Lower leg skin (tissue), 4 donors: ENCODE results near the gene TSPOAP1. TPM values are rescaled to one million over a fixed set of nuclear protein-coding genes. Genes with fewer than 3 reads are reported as not detected.

ENCODE experiments used
- DNase-seq, 2 donors: peaks; one replicate each; pipeline ENCODE4 v3.0.0-alpha.2; 2019; ENCODE audit warnings: low spot score in 2 of 2
- H3K4me3 ChIP-seq: fragments of 200-600 bp; sonication (generic); 2 replicates; pipeline ENCODE4 v1.5.1; 2017; ENCODE audit warnings: mild to moderate bottlenecking, low read depth; ENCODE audit not compliant: poor library complexity, severe bottlenecking
- POLR2A ChIP-seq, 2 donors: fragments of 450-650 bp; IDR thresholded peaks; one replicate each; pipeline ENCODE4 v1.6.1; 2016 to 2017; ENCODE audit warnings: antibody characterized with exemption in 2 of 2, mild to moderate bottlenecking in 1 of 2, moderate library complexity in 1 of 2
- WGBS, 2 donors: methylation state at CpG; one replicate each; pipeline ENCODE4 v1.1.5; 2018; 5-methylcytosine and 5-hydroxymethylcytosine counted together
- intact Hi-C: fragments of 100-400 bp; cut with DNase I; formaldehyde crosslinking; loops from one replicate; pipeline ENCODE4 v1.15.0; 2023; ENCODE audit warnings: low total_unique reads
- total RNA-seq, 4 donors: library from RNA; depleted of rRNA; stranded (reverse); fragments of >200 nt; gene quantifications; one replicate each; pipeline ENCODE4 v1.1.0, GENCODE V29; 2016
- TF ChIP-seq, protein P1 (sequence below), 3 donors: fragments of 450-650 bp; IDR thresholded peaks; one replicate each; pipeline ENCODE4 v1.5.1; 2016; ENCODE audit warnings: antibody characterized with exemption in 3 of 3, mild to moderate bottlenecking in 3 of 3, moderate library complexity in 2 of 3

Gene TSPOAP1
- total RNA-seq, 4 donors from 2014 or later = 8.2 to 18.3 (median 8.8) TPM

DNA sequence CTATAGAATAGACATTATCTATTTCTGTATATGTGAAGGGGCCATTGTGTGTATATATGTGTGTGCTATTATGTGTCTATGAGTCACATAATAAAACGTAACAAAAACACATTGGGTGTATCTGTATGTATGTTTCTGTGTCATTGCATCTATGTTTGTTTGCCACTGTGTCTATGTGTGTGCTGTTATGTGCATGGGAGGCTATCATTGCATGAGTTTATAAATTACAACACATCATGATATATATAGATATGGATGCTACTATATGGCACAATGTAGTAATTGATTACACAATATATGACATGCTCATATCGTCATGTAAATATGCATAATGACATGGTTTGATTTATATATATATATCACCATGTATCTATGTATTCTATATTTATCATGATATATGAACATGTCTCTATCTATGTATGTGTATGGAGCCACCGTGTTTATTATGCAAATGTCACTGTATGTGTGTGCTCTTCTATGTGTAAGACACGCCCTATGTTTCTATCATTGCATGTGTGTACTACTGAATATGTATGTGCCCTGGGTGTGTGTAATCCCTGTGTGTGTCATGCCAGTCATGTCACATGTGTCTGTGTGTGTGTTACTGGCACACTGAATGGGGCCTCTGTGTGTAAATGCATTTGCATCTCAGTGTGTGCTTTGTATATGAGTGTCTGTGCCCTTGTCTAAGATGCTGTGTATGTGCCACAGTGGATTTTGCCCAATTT, 1.4 kb upstream of the TSPOAP1 start:
- intact Hi-C loops = no loop called here
- TF ChIP-seq, protein P1, sequence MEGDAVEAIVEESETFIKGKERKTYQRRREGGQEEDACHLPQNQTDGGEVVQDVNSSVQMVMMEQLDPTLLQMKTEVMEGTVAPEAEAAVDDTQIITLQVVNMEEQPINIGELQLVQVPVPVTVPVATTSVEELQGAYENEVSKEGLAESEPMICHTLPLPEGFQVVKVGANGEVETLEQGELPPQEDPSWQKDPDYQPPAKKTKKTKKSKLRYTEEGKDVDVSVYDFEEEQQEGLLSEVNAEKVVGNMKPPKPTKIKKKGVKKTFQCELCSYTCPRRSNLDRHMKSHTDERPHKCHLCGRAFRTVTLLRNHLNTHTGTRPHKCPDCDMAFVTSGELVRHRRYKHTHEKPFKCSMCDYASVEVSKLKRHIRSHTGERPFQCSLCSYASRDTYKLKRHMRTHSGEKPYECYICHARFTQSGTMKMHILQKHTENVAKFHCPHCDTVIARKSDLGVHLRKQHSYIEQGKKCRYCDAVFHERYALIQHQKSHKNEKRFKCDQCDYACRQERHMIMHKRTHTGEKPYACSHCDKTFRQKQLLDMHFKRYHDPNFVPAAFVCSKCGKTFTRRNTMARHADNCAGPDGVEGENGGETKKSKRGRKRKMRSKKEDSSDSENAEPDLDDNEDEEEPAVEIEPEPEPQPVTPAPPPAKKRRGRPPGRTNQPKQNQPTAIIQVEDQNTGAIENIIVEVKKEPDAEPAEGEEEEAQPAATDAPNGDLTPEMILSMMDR (IDR thresholded peaks at IDR 0.05) = no peak
- no peak for TF ChIP-seq POLR2A (IDR thresholded peaks at IDR 0.05)
- DNase-seq = no peak
- WGBS, 2 donors = 65 to 66% methylated on average over 4 of the region's 4 CpGs
- H3K4me3 ChIP-seq = no peak overlapping the region

DNA sequence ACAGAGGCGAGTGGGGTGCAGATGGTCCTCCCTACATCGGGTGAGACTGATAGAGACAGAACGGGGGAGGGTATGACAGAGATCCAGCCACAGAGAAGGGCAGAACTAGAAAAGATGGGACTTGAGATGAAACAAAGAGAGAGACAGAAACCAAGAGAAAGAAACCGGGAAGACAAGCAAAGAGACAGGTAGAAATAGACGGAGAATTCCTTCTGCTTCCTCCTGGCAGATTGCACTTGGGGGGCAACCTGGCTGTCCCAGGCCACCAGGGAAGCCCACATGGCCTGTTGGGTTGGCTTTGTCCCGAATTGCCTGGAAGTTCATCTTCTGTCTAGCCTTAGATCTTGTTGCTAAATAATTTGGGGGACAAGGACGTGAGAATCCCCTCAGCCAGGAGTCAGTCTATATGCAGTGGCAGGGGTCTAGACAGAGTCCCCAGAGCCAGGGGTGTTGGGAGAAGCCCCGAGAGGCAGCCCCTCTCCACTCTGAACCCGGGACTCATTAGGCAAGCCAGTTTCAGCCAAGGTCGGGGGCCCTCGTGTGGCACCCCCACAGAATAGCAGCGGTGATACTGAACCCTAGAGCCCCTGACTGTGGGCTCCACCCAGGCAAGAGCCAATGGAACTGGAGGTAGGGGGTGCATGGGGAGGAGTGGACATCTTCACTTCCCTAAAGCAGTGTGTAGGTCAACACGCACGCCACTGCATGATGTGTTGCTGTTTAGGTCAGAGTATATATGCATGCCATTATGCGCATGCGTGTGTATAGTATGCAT, 627 bp upstream of the TSPOAP1 start:
- 50 to 55% methylated on average over 15 to 16 of the region's 16 CpGs for WGBS, 2 donors
- DNase-seq = no peak

DNA sequence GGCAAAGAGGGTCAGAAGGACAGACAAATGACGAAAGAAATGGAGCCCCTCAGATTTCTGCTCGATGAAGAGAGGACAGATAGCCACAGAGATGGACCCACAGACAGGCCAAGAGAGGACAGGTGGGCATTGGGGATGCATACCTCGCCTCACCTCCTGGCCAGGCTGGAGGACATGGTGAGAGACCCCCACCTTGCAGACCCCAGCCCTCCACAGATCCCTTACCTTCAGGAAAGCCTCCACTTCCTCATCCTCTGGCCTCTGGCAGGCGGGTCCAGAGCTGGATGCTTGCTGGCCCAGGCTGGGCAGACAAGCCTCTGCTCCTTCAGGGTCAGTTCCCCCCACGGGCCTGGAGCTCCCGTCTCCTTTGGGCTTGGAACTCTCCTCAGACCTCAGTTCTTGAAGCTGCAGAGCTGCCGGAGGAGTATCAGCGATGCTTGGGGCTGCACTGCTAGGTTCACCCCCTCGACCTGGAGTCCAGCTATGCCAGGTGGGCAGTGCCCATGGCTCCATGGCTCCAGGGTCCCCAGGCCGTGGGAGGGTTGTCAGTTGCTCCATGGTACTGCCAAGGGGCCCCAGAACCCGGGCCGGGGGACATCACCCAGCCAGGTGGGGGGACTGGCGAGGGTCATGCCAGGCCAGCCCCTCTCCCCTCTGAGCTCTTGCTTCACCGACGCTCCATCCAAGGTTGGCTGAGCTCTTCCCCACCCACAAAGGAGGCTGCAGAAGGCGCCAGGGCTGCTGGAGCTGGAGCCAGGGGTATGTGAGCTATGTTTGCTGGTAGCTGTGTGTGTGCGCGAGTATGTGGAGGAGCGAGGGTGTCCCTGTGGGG, 1.0 kb downstream of the TSPOAP1 start:
- DNase-seq = no peak
- intact Hi-C loops = no loop called here
- no peak overlapping the region for H3K4me3 ChIP-seq
- WGBS, 2 donors = 75 to 77% methylated on average over 15 to 19 of the region's 19 CpGs
- TF ChIP-seq POLR2A (IDR thresholded peaks at IDR 0.05) = no peak
- TF ChIP-seq, protein P1 (IDR thresholded peaks at IDR 0.05) = no peak

More for the DNA sequence above, 627 bp upstream of the TSPOAP1 start:
- no peak for TF ChIP-seq POLR2A (IDR thresholded peaks at IDR 0.05)
- TF ChIP-seq, protein P1 (IDR thresholded peaks at IDR 0.05) = no peak
- H3K4me3 ChIP-seq = no peak overlapping the region
- intact Hi-C loops = no loop called here

DNA sequence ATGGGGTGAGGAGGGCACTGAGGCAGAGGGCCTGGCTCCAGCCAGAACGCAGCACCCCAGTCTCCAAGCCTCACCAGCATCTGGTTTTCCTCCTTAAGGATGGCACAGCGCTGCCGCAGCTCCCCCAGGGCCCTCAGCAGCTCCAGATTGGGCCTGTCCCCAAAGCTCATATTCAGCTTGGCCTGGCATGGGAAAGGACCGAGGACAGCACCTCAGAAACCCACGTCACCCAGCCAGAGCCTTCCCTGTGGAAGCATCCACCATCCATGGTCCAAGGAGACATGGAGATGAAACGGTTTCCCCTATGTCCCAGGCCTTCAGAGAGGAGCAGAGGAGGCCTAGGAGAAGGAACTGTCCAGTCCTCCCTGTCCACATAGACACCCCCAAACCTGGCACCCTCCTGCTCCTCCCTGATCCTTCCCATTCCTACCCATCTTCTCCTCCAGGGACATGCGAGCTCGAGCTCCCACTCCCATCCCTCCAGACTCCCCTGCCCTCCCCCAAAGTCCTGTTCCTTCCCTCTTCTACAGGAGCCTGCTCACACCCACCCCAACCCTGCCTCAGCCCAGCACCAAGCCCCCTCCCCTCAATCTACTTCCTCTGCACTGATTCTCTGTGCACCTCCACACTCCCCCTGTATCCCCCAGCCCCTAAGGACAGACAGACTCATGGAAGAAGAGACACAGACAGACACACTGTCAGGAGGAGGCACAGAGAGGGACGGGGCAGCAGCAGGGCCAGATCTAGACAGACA, 1.8 kb downstream of the TSPOAP1 start:
- intact Hi-C loops = no loop called here
- no peak for DNase-seq
- WGBS, 2 donors = 87 to 89% methylated on average over 8 to 9 of the region's 9 CpGs
- no peak overlapping the region for H3K4me3 ChIP-seq
- TF ChIP-seq, protein P1 (IDR thresholded peaks at IDR 0.05) = no peak
- TF ChIP-seq POLR2A (IDR thresholded peaks at IDR 0.05) = no peak

DNA sequence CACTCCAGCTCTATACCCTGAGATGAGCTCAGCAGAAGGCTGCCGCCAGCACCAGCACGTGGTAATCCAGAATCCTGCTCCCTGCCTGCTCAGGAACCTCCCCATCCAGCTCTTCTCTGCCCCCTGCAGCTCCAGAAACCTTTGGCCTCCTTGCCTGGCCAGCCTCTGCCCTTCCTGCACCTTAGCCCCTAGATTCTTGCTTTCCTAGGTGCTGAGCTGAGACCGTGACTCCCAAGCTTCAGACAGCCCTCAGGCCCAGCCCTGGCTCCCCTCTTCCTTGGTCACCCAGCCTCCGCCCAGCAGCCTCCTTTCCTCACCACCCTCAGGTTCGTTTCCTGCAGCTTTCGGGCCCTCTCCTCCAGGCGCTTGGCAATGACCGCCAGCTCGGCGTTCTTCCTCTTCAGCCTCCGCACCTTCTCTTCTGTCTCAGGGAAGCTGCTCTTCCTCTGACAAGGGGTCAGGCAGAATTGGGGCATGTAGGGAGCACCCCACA, 2.6 kb downstream of the TSPOAP1 start:
- H3K4me3 ChIP-seq = no peak overlapping the region
- TF ChIP-seq, protein P1 (IDR thresholded peaks at IDR 0.05) = no peak
- TF ChIP-seq POLR2A (IDR thresholded peaks at IDR 0.05) = no peak
- WGBS, 2 donors = 83 to 87% methylated on average over 11 of the region's 11 CpGs
- no peak for DNase-seq
- intact Hi-C loops = no loop called here
